Adrenal gland (tissue), 5 donors: ENCODE results near the gene KIF5A.

ENCODE experiments used
- CTCF ChIP-seq, 6 experiments: fragments of 450-650 bp in 4 of 6; fragments of 200-600 bp in 2 of 6; sonication (generic) in 1 of 6; IDR thresholded peaks; 1 replicate in 5 of 6; 2 replicates in 1 of 6; pipeline versions ENCODE4 v1.5.1 to v1.8.0; 2016 to 2021; ENCODE audit warnings: antibody characterized with exemption in 6 of 6, mild to moderate bottlenecking in 2 of 6, moderate library complexity in 1 of 6
- POLR2A ChIP-seq, 2 donors: fragments of 450-650 bp; IDR thresholded peaks; one replicate each; pipeline ENCODE4 v1.6.1; 2017; ENCODE audit warnings: antibody characterized with exemption in 2 of 2, mild to moderate bottlenecking in 2 of 2, moderate library complexity in 1 of 2
- donor health status: DM: no; HTN: no; CAD: no.

GRCh38 chr12:57609781-57610553, 60.1 kb downstream of the KIF5A start:
- no peak for TF ChIP-seq CTCF (IDR thresholded peaks at IDR 0.05)
- no peak for TF ChIP-seq POLR2A (IDR thresholded peaks at IDR 0.05)
